C4-2B (cell line): ENCODE results near the gene AUP1.
"Not testable (repeated sequence)": the region's sequence is repeated elsewhere in the genome, so short reads cannot be mapped to it uniquely, and the experiment has no call there.

Experiments
- H3K27ac ChIP-seq: fragments of 450-650 bp; 2 replicates; pipeline ENCODE4 v1.5.1; 2017
- ZFX ChIP-seq: fragments of 450-650 bp; IDR thresholded peaks from 2 replicates; pipeline ENCODE4 v1.6.1; 2017
- TF ChIP-seq, protein P1 (sequence below): fragments of 450-650 bp; conservative IDR thresholded peaks from 2 replicates; pipeline ENCODE4 v1.5.1; 2017; ENCODE audit warnings: mild to moderate bottlenecking

The AUP1 gene

DNA sequence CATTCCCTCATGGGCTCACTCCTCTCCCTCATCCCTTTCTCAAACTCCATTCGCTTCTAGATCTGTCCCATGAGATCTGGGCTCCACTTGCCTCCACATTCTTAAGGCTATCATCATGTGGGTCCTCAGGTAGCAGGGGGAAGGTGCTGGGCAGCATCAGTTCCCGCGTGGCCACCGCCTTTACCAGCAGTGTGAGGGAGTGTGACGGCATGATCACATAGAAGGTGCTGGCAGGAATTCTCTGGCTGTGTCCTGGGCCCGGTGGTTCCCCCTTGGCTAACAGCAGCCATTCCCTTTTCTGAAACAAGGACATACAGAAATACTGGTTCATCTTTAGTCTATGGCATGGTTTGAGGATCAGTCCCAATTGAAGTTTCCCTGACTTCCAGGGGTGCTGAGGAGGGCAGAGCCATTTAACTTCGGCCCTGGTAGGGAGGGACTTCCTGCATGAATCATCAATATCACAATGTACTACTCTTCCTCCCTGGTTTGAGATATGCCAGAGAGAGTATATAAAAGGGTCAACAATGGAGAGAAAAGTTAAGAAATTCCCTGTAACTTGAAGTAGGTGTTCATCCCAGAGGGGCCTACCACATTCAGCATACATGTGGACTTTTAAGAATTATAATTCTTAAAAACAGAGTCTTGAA, 32.7 kb upstream of the AUP1 start:
- TF ChIP-seq ZFX = no peak
- TF ChIP-seq, protein P1, sequence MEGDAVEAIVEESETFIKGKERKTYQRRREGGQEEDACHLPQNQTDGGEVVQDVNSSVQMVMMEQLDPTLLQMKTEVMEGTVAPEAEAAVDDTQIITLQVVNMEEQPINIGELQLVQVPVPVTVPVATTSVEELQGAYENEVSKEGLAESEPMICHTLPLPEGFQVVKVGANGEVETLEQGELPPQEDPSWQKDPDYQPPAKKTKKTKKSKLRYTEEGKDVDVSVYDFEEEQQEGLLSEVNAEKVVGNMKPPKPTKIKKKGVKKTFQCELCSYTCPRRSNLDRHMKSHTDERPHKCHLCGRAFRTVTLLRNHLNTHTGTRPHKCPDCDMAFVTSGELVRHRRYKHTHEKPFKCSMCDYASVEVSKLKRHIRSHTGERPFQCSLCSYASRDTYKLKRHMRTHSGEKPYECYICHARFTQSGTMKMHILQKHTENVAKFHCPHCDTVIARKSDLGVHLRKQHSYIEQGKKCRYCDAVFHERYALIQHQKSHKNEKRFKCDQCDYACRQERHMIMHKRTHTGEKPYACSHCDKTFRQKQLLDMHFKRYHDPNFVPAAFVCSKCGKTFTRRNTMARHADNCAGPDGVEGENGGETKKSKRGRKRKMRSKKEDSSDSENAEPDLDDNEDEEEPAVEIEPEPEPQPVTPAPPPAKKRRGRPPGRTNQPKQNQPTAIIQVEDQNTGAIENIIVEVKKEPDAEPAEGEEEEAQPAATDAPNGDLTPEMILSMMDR = no peak
- no peak overlapping the region for H3K27ac ChIP-seq

DNA sequence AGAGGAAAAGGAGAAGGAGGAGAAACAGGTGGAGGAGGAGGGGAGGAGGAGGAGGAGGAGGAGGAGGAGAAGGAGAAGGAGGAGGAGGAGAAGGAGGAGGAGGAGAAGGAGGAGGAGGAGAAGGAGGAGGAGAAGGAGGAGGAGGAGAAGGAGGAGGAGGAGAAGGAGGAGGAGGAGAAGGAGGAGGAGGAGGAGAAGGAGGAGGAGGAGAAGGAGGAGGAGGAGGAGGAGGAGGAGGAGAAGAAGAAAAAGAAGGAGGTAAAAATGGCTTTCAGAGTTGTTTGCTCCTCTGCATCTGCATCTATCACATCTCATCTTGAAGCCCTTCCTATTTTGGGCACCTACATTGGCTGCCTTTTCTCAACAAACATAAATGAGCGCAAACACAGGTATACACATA, 31.5 kb upstream of the AUP1 start:
- not testable (repeated sequence) for H3K27ac ChIP-seq

DNA sequence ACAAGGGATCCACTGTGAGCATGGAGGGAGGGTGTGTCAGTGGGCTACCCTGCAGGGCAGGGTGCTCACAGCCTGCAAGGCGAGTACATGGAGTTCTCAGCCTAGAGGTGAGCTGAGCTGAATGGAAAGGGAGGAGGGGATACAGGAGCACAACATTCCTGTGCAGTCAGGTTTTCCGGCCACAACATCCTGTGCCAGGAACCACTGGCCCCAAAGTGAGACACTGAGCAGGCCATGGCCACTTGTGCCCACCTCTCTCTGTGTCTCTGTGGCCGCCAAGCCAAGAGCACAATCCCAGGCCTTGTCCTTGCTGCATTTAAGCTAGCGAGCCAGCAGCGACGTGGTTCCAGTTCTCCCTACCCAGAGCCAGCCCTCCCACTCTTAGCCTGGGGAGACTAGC, 31.1 kb upstream of the AUP1 start:
- no peak overlapping the region for H3K27ac ChIP-seq
- TF ChIP-seq, protein P1 = no peak
- no peak for TF ChIP-seq ZFX

DNA sequence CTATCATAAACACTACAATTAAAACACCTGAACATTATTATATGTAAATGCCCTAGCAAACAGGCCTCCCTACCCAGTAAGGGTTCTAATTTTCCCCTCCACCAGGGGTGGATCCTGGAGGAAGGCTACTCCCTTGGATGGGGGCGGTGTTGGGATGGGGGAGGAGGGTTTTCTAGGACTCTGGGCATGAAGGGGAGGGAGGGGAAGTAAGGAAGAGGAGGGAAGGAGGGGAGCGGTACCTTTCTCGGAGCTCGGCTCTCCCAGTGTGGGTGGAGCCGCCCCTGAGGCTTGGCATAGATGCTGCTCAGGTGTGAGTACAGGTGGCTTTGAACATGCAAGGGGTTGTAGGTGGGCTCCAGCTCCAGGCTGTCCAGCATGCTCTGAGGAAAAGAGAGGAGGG, 30.4 kb upstream of the AUP1 start:
- H3K27ac ChIP-seq = no peak overlapping the region
- TF ChIP-seq ZFX = no peak
- TF ChIP-seq, protein P1 = no peak

DNA sequence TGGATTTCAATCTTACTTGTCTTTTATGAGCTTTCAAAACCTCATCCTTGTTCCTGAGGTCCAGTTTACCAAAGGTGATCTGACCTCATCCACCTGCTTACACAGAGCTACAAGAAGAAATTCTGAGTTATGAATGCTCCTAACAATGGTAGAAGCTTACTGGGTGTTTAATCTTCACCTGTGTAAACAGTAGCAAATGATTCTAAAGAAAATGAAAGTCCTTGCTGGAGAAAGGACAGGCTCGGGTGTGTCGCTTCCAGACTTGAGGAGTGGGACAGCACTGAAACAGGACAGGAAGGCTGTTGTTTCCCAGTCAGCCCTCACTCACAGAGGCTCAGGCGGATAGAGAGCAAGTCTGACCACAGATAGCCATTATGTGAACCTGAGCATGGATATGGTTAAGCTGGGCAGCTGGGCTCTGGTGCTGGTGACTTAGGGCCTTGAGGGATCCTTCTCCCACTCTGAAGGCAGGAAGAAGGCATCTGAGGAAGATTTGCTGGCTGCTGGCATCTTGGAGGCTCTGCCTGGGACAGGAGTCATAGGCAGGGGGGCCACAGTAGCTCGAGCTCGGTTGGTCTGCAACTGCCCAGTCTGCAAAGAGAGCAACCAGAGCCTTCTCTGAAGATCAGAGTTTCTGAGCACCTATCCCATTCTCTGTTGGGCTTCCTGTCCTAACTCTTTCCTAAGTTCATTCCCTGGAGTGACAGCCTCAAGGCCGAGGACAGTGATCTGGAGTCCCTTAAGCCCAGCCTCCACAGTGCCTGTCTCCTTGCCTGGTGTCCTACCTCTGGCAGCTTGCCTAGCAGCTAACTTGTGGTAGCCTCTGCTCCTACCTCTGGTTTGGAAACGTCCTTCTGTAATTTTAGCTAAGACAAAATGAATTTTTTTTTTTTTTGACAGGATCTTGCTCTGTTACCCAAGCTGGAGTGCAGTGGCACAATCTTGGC, 29.1 kb upstream of the AUP1 start:
- TF ChIP-seq, protein P1 = no peak
- H3K27ac ChIP-seq = no peak overlapping the region

DNA sequence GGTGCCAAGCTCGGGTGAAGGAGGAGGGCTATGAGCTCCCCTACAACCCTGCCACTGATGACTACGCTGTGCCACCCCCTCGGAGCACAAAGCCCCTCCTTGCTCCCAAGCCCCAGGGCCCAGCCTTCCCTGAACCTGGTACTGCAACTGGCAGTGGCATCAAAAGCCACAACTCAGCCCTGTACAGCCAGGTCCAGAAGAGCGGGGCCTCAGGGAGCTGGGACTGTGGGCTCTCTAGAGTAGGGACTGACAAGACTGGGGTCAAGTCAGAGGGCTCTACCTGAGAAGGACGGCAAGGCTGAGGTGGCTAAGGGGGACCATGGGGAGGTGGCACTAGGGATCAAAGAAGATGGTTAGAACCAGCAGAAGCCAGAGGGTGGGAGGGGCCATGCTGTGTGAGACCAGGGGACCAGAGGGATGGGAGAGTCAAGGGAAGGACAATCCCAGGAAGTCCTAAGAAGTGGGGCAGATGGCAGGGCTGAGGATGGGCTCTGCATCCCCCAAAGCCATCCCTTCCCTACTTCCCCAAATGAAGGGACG, 27.4 kb upstream of the AUP1 start:
- H3K27ac ChIP-seq = no peak overlapping the region
- no peak for TF ChIP-seq ZFX
- TF ChIP-seq, protein P1 = no peak

DNA sequence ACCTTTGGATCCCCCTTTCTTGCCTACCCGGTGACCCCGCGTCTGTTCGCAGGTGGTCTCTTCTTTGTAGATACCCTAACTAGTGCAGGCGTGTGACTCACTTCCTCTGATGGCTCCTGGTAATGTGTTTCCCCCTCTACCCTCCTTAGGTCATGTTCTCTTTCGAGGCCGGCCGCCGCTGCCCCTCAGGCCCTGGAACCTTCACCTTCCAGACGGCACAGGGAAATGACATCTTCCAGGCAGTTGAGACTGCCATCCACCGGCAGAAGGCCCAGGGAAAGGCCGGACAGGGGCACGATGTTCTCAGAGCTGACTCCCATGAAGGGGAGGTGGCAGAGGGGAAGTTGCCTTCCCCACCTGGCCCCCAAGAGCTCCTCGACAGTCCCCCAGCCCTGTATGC, 26.7 kb upstream of the AUP1 start:
- TF ChIP-seq, protein P1 = no peak
- TF ChIP-seq ZFX = no peak
- no peak overlapping the region for H3K27ac ChIP-seq
